ENCODE results near the gene ZNF816.
"Not testable (repeated sequence)": the region's sequence is repeated elsewhere in the genome, so short reads cannot be mapped to it uniquely, and the experiment has no call there.

Gene ZNF816

GRCh38 chr19:52923778-52924593, 38.7 kb downstream of the ZNF816 start:
- DNase-seq, result peak; percentile 95

GRCh38 chr19:52922841-52923777, 39.6 kb downstream of the ZNF816 start, which contains the start of gene ZNF888:
TSS of gene ZNF888 (minus strand) at chr19:52923428. CDS start at chr19:52917873, 5,555 bp downstream.
- peak; percentile 88 for DNase-seq

GRCh38 chr19:52917531-52917930, 45.1 kb downstream of the ZNF816 start:
- no peak for DNase-seq

- DNase-seq, result peak; percentile 5
Observed at GRCh38 chr19:52910648-52911047, 52.0 kb downstream of the ZNF816 start.

- not testable (repeated sequence) for DNase-seq
Observed at GRCh38 chr19:52904052-52904780, 58.5 kb downstream of the ZNF816 start.

- DNase-seq, result no peak
Observed at GRCh38 chr19:52901842-52902241, 60.8 kb downstream of the ZNF816 start.
